A673 (cell line): ENCODE measurements around the gene SORL1-AS1.

Source experiments
- BruUV-seq: library from RNA; stranded (reverse); fragments of 400-500 nt; replicated peaks from 2 replicates; lab custom pipeline; 2021; lab: Mats Ljungman, UMichigan
- CTCF ChIA-PET: fragments of 300-600 bp; sonication (Branson Sonifier 250); formaldehyde crosslinking; loops from one replicate; lab custom pipeline; 2022; ENCODE audit warnings: antibody characterized with exemption; lab: Charles Lee
- POLR2A ChIA-PET: fragments of 300-600 bp; sonication (Branson Sonifier 250); formaldehyde crosslinking; loops from one replicate; lab custom pipeline; 2022; ENCODE audit warnings: antibody characterized with exemption; ENCODE audit not compliant: low non-redundant PET; lab: Charles Lee
- DNase-seq: peaks from one replicate; pipeline ENCODE4 v3.0.0-alpha.2; 2015; ENCODE audit warnings: low spot score
- H3K27ac ChIP-seq: fragments of 200-600 bp; sonication (generic); 2 replicates; pipeline ENCODE4 v1.5.1; 2016; ENCODE audit warnings: mixed run types, low read depth, mild to moderate bottlenecking, mixed read lengths, antibody characterized with exemption, low read length; ENCODE audit not compliant: poor library complexity, severe bottlenecking
- H3K27me3 ChIP-seq: fragments of 200-600 bp; sonication (generic); replicated peaks from 2 replicates; pipeline ENCODE4 v1.6.1; 2017; ENCODE audit warnings: mixed run types, low read depth, mild to moderate bottlenecking, mixed read lengths, antibody characterized with exemption, low read length; ENCODE audit not compliant: insufficient read depth, poor library complexity
- H3K36me3 ChIP-seq: fragments of 200-600 bp; sonication (generic); 2 replicates; pipeline ENCODE4 v1.6.1; 2016; ENCODE audit warnings: mixed run types, mild to moderate bottlenecking, mixed read lengths, antibody characterized with exemption, low read length; ENCODE audit not compliant: insufficient read depth, poor library complexity, severe bottlenecking
- H3K4me1 ChIP-seq: fragments of 200-600 bp; sonication (generic); 2 replicates; pipeline ENCODE4 v1.6.1; 2017; ENCODE audit warnings: mixed run types, mild to moderate bottlenecking, mixed read lengths, antibody characterized with exemption, low read length; ENCODE audit not compliant: insufficient read depth, poor library complexity, severe bottlenecking
- H3K4me3 ChIP-seq: fragments of 200-600 bp; sonication (generic); 2 replicates; pipeline ENCODE4 v1.5.1; 2016; ENCODE audit warnings: low read depth, mixed run types, mild to moderate bottlenecking, mixed read lengths, low read length; ENCODE audit not compliant: poor library complexity, severe bottlenecking
- H3K9me3 ChIP-seq: fragments of 200-600 bp; sonication (generic); 2 replicates; pipeline ENCODE4 v1.6.1; 2016; ENCODE audit warnings: mixed run types, low read depth, mild to moderate bottlenecking, mixed read lengths, antibody characterized with exemption, low read length; ENCODE audit not compliant: poor library complexity, severe bottlenecking
- CTCF ChIP-seq: fragments of 300-800, 200-600 bp; sonication (generic); conservative IDR thresholded peaks from 2 replicates; pipeline ENCODE4 v1.5.1; 2017; ENCODE audit warnings: low read depth, mild to moderate bottlenecking, antibody characterized with exemption, low read length, moderate library complexity, mixed read lengths
- EZH2 ChIP-seq: fragments of 200-600 bp; sonication (generic); IDR thresholded peaks from 2 replicates; pipeline ENCODE4 v1.6.1; 2017; ENCODE audit warnings: borderline replicate concordance, low read depth, mild to moderate bottlenecking, mixed read lengths, antibody characterized with exemption, low read length; ENCODE audit not compliant: poor library complexity, severe bottlenecking
- intact Hi-C: fragments of 100-400 bp; cut with micrococcal nuclease; formaldehyde crosslinking; loops from one replicate; pipeline ENCODE4 v1.10.0; 2022; ENCODE audit not compliant: unreplicated experiment

Gene SORL1-AS1

GRCh38 chr11:121439337-121439736 lies 13.4 kb downstream of the SORL1-AS1 start:
- CTCF ChIA-PET = no interaction called here
- BruUV-seq = no TSS peak
- Histone ChIP-seq H3K4me3 (no peak overlapping the region), H3K27me3 (no peaks in the 10 kb centered on the region), H3K4me1 (peaks cover 7% of the 10 kb centered on the region), H3K27ac (no peak overlapping the region), H3K9me3 (no peaks in the 10 kb centered on the region), H3K36me3 (no peaks in the 10 kb centered on the region)
- no peak for DNase-seq
- intact Hi-C loops = no loop called here
- no peak for TF ChIP-seq EZH2
- TF ChIP-seq CTCF = no peak
- POLR2A ChIA-PET = no interaction called here

GRCh38 chr11:121437686-121438078 lies 15.1 kb downstream of the SORL1-AS1 start:
- intact Hi-C loops = no loop called here
- no peak overlapping the region for H3K27ac ChIP-seq
- no peak for TF ChIP-seq CTCF
- POLR2A ChIA-PET = no interaction called here
- peaks cover 7% of the 10 kb centered on the region for H3K4me1 ChIP-seq
- DNase-seq = no peak
- BruUV-seq = no TSS peak
- H3K9me3 ChIP-seq = no peaks in the 10 kb centered on the region
- CTCF ChIA-PET = interaction anchor here (0.6 kb wide), 1 partner anchor 92 kb away, joined by 4 read pairs; no protein-coding TSS in a partner anchor
- H3K4me3 ChIP-seq = no peak overlapping the region
- no peaks in the 10 kb centered on the region for H3K36me3 ChIP-seq
- H3K27me3 ChIP-seq = no peaks in the 10 kb centered on the region

GRCh38 chr11:121437018-121437685 lies 15.6 kb downstream of the SORL1-AS1 start:
- H3K4me1 ChIP-seq = peaks cover 7% of the 10 kb centered on the region
- TF ChIP-seq CTCF = no peak
- TF ChIP-seq EZH2 = no peak
- H3K27me3 ChIP-seq = no peaks in the 10 kb centered on the region
- ChIA-PET POLR2A (interaction anchor here (0.5 kb wide), 1 partner anchor 10 kb away, joined by 9 read pairs; no protein-coding TSS in a partner anchor), CTCF (interaction anchor here (0.6 kb wide), 1 partner anchor 93 kb away, joined by 4 read pairs; no protein-coding TSS in a partner anchor)
- intact Hi-C loops = no loop called here
- H3K27ac ChIP-seq = no peak overlapping the region
- no peak overlapping the region for H3K4me3 ChIP-seq
- BruUV-seq = no TSS peak
- no peaks in the 10 kb centered on the region for H3K36me3 ChIP-seq
- DNase-seq = no peak
- no peaks in the 10 kb centered on the region for H3K9me3 ChIP-seq
